ENCODE measurements around the gene ECE1. TPM values are rescaled to one million over a fixed set of nuclear protein-coding genes. Genes with fewer than 3 reads are reported as not detected.

The ECE1 gene
- 110 and 200 TPM in 2 replicates for total RNA-seq

GRCh38 chr1:21289700-21290545 is at the start of gene ECE1:
Gene ECE1, minus strand, starts transcription at chr1:21290463. Its CDS starts 49 bp downstream, at chr1:21290414.

GRCh38 chr1:21176586-21177555 is 113.4 kb downstream of the ECE1 start, which contains the start of gene EIF4G3:
Gene EIF4G3, minus strand, starts transcription at chr1:21176897. Its CDS starts 174,155 bp downstream, at chr1:21002742.

Other genes with a start within 250 kb of the ECE1 start
- gene EIF4G3, start 113.6 kb downstream of the ECE1 start, total RNA-seq, result 27.8 and 50.6 TPM in 2 replicates
- 14.2 and 20.2 TPM in 2 replicates for gene NBPF3, start 149.7 kb upstream of the ECE1 start, total RNA-seq
- gene ALPL, start 219.0 kb upstream of the ECE1 start, total RNA-seq, result 0.13 and 1.7 TPM in 2 replicates

All from epithelial cell of alveolus of lung (primary cell).